HepG2 (cell line): Measurements from ENCODE around the gene TAF6L. TPM values are rescaled to one million over a fixed set of nuclear protein-coding genes. Genes with fewer than 3 reads are reported as not detected.

Experiments used
- ADNP ChIP-seq: sonication (generic); formaldehyde crosslinking; IDR thresholded peaks from 2 replicates; pipeline ENCODE4 v1.4.0; 2020; ENCODE audit warnings: missing genetic modification reagents
- FIP1L1 ChIP-seq: fragments of 200-400 bp; formaldehyde crosslinking; IDR thresholded peaks from 2 replicates; pipeline ENCODE4 v1.6.1; 2018; ENCODE audit warnings: low read depth, mild to moderate bottlenecking, low read length, moderate library complexity, borderline replicate concordance; ENCODE audit not compliant: insufficient read depth
- KAT2B ChIP-seq: fragments of 150-350 bp; IDR thresholded peaks from 2 replicates; pipeline ENCODE4 v1.6.1; 2014; ENCODE audit warnings: low read depth, low read length, borderline replicate concordance
- KLF15 ChIP-seq: sonication (generic); formaldehyde crosslinking; IDR thresholded peaks from 2 replicates; pipeline ENCODE4 v1.8.1; 2023; ENCODE audit warnings: borderline replicate concordance, mild to moderate bottlenecking, inconsistent platforms, missing genetic modification reagents, mixed read lengths
- REPIN1 ChIP-seq: sonication (generic); formaldehyde crosslinking; IDR thresholded peaks from 2 replicates; pipeline ENCODE4 v1.8.0; 2022; ENCODE audit warnings: missing genetic modification reagents, low read depth, mild to moderate bottlenecking, borderline replicate concordance
- REXO4 ChIP-seq: sonication (generic); formaldehyde crosslinking; IDR thresholded peaks from 2 replicates; pipeline ENCODE4 v1.8.0; 2022; ENCODE audit warnings: missing genetic modification reagents, mild to moderate bottlenecking, borderline replicate concordance
- SAP130 ChIP-seq: IDR thresholded peaks from 2 replicates; pipeline ENCODE4 v1.6.1; 2016; ENCODE audit warnings: low read depth
- ZBTB20 ChIP-seq: sonication (generic); formaldehyde crosslinking; IDR thresholded peaks from 2 replicates; pipeline ENCODE4 v1.8.1; 2023; ENCODE audit warnings: missing genetic modification reagents, low read depth, mild to moderate bottlenecking, borderline replicate concordance
- ZNF20 ChIP-seq: sonication (generic); formaldehyde crosslinking; IDR thresholded peaks from 2 replicates; pipeline ENCODE4 v1.4.0; 2020; ENCODE audit warnings: mild to moderate bottlenecking, moderate library complexity, missing genetic modification reagents
- ZNF460 ChIP-seq: sonication (generic); formaldehyde crosslinking; IDR thresholded peaks from 2 replicates; pipeline ENCODE4 v1.5.1; 2020; ENCODE audit warnings: missing genetic modification reagents, mild to moderate bottlenecking, borderline replicate concordance
- ZNF569 ChIP-seq: sonication (generic); formaldehyde crosslinking; IDR thresholded peaks from 2 replicates; pipeline ENCODE4 v1.5.0; 2020; ENCODE audit warnings: mild to moderate bottlenecking, missing genetic modification reagents, moderate library complexity, borderline replicate concordance
- ZNF589 ChIP-seq: sonication (generic); formaldehyde crosslinking; conservative IDR thresholded peaks from 2 replicates; pipeline ENCODE4 v1.8.0; 2022; ENCODE audit warnings: mild to moderate bottlenecking, moderate library complexity, missing genetic modification reagents
- ZNF614 ChIP-seq: IDR thresholded peaks from 2 replicates; pipeline ENCODE4 v1.6.1; 2018; ENCODE audit warnings: missing biosample characterization, missing genetic modification reagents, inconsistent platforms, borderline replicate concordance
- ZNF879 ChIP-seq: sonication (generic); formaldehyde crosslinking; IDR thresholded peaks from 2 replicates; pipeline ENCODE4 v1.8.1; 2023; ENCODE audit warnings: missing genetic modification reagents
- polyA plus RNA-seq, 8 experiments: library from polyadenylated mRNA; depleted of rRNA in 3 of 8; stranded (reverse) in 7 of 8; unstranded in 1 of 8; fragments of >200 nt; fragmentation: Illumina TruSeq in 4 of 8; extraction: Trizol in 4 of 8; gene quantifications; 2 replicates each; pipeline versions ENCODE4 v1.2.1 to v1.2.3, GENCODE V29; 2011 to 2016; ENCODE audit warnings: low read depth in 4 of 8, missing spikeins in 1 of 8, mixed read lengths in 1 of 8; ENCODE audit not compliant: insufficient read depth in 1 of 8
- total RNA-seq, 5 experiments: library from RNA; depleted of rRNA; stranded (reverse); fragments of >200 nt; fragmentation: Illumina TruSeq; extraction: Trizol; gene quantifications; 2 replicates each; pipeline ENCODE4 v1.2.3, GENCODE V29; 2016; ENCODE audit warnings: low read depth in 1 of 5
- TF ChIP-seq, protein P1 (sequence below): sonication (generic); formaldehyde crosslinking; IDR thresholded peaks from 2 replicates; pipeline ENCODE4 v1.4.0; 2020; ENCODE audit warnings: missing genetic modification reagents
- TF ChIP-seq, protein P2 (sequence below): sonication (generic); formaldehyde crosslinking; IDR thresholded peaks from 2 replicates; pipeline ENCODE4 v1.8.0; 2022; ENCODE audit warnings: mild to moderate bottlenecking, missing genetic modification reagents, moderate library complexity
- TF ChIP-seq, protein P3 (sequence below): sonication (generic); formaldehyde crosslinking; IDR thresholded peaks from 2 replicates; pipeline ENCODE4 v1.4.0; 2020; ENCODE audit warnings: missing genetic modification reagents
- TF ChIP-seq, protein P4 (sequence below): sonication (generic); formaldehyde crosslinking; IDR thresholded peaks from 2 replicates; pipeline ENCODE4 v1.4.0; 2020; ENCODE audit warnings: missing genetic modification reagents, low read depth, mild to moderate bottlenecking, borderline replicate concordance
- TF ChIP-seq, protein P5 (sequence below), 2 experiments: sonication (generic) in 1 of 2; formaldehyde crosslinking in 1 of 2; IDR thresholded peaks; 2 replicates each; pipeline versions ENCODE4 v1.4.0 to v1.6.1; 2018 to 2020; ENCODE audit warnings: missing genetic modification reagents in 2 of 2, borderline replicate concordance in 1 of 2, low read depth in 1 of 2, mild to moderate bottlenecking in 1 of 2, missing biosample characterization in 1 of 2
- TF ChIP-seq, protein P6 (sequence below): IDR thresholded peaks from 2 replicates; pipeline ENCODE4 v1.6.1; 2016; ENCODE audit warnings: mild to moderate bottlenecking

TAF6L gene
- total and polyA plus RNA-seq, 2 of the 13 experiments (the other 11 are each of a cell fraction or from before 2014, with no cell fraction given) = 12.6 to 19.4 TPM

DNA sequence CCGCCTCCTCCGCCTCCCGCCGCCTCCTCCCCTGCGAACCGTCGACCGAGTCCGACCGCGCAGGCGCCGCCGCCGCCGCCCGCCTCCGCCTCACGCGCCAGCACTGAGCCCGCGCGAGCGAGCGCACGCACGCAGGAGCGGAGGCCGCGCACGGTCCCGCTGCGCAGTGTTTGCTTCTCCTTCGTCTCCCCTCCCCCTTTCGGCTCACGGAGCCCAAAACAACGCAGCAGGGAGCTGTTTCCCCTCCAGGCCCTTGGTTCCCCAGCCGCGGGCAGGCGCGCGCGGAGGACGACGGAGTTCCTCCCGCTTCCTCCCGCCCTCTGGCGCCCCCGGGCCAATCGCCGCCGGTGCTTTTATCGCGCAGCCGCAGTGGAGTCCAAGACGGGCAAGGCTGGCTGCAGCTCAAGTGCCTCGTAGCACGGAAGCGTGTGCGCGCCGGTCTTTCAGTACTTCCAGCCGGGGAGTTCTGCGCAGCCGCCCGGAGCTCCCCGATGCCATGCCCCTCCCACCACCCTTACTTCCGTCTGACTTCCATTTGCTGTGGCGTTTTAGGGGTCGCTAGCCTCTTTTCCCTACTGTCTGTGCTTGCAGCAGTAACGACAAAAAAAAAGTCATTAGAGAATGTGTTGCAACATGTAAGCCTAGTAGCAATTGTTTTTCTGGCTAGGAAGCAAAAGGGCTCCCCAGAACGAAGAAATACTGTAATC, 43.9 kb upstream of the TAF6L start, which contains the start of gene HNRNPUL2 (continued):
- TF ChIP-seq, protein P1, sequence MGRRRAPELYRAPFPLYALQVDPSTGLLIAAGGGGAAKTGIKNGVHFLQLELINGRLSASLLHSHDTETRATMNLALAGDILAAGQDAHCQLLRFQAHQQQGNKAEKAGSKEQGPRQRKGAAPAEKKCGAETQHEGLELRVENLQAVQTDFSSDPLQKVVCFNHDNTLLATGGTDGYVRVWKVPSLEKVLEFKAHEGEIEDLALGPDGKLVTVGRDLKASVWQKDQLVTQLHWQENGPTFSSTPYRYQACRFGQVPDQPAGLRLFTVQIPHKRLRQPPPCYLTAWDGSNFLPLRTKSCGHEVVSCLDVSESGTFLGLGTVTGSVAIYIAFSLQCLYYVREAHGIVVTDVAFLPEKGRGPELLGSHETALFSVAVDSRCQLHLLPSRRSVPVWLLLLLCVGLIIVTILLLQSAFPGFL (CRISPR knock-in tag) = peak; percentile 78; the same call in 1 of the 2 replicates
- TF ChIP-seq, protein P2, sequence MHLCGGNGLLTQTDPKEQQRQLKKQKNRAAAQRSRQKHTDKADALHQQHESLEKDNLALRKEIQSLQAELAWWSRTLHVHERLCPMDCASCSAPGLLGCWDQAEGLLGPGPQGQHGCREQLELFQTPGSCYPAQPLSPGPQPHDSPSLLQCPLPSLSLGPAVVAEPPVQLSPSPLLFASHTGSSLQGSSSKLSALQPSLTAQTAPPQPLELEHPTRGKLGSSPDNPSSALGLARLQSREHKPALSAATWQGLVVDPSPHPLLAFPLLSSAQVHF (CRISPR knock-in tag) = 0 out of 2 replicates have a peak, but pooled peaks have one; percentile 73
- peak; percentile 79; the same call in 1 of the 2 replicates for TF ChIP-seq ZNF589 (CRISPR knock-in tag)
- TF ChIP-seq KAT2B = no peak
- TF ChIP-seq, protein P3, sequence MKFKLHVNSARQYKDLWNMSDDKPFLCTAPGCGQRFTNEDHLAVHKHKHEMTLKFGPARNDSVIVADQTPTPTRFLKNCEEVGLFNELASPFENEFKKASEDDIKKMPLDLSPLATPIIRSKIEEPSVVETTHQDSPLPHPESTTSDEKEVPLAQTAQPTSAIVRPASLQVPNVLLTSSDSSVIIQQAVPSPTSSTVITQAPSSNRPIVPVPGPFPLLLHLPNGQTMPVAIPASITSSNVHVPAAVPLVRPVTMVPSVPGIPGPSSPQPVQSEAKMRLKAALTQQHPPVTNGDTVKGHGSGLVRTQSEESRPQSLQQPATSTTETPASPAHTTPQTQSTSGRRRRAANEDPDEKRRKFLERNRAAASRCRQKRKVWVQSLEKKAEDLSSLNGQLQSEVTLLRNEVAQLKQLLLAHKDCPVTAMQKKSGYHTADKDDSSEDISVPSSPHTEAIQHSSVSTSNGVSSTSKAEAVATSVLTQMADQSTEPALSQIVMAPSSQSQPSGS = peak; percentile 78; the same call in 1 of the 2 replicates
- TF ChIP-seq ZNF569 (CRISPR knock-in tag) = no peak
- TF ChIP-seq KLF15 (CRISPR knock-in tag) = peak; percentile 74; the same call in 1 of the 2 replicates
- TF ChIP-seq, protein P4, sequence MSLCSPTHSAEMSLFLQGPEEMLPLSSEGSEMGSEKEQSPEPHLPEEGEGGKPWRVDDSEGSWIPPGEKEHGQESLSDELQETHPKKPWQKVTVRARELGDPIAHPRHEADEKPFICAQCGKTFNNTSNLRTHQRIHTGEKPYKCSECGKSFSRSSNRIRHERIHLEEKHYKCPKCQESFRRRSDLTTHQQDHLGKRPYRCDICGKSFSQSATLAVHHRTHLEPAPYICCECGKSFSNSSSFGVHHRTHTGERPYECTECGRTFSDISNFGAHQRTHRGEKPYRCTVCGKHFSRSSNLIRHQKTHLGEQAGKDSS = peak; percentile 64; the same call in 1 of the 2 replicates
- TF ChIP-seq ADNP (CRISPR knock-in tag) = no peak
- TF ChIP-seq, protein P5, sequence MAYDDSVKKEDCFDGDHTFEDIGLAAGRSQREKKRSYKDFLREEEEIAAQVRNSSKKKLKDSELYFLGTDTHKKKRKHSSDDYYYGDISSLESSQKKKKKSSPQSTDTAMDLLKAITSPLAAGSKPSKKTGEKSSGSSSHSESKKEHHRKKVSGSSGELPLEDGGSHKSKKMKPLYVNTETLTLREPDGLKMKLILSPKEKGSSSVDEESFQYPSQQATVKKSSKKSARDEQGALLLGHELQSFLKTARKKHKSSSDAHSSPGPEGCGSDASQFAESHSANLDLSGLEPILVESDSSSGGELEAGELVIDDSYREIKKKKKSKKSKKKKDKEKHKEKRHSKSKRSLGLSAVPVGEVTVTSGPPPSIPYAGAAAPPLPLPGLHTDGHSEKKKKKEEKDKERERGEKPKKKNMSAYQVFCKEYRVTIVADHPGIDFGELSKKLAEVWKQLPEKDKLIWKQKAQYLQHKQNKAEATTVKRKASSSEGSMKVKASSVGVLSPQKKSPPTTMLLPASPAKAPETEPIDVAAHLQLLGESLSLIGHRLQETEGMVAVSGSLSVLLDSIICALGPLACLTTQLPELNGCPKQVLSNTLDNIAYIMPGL (CRISPR knock-in tag; IDR thresholded peaks at IDR 0.05; ENCODE audit: borderline replicate concordance in 1 of 2, low read depth in 1 of 2) = peak in 1 of 2 experiments; percentile 62; a peak in 3 of 4 replicates
- TF ChIP-seq ZNF460 = no peak
- peak; percentile 80; the same call in 1 of the 2 replicates for TF ChIP-seq ZBTB20 (CRISPR knock-in tag)
- TF ChIP-seq REPIN1 (CRISPR knock-in tag) = peak; percentile 73; the same call in 1 of the 2 replicates
- no peak for TF ChIP-seq FIP1L1
- 0 out of 2 replicates have a peak, but pooled peaks have one; percentile 42 for TF ChIP-seq ZNF879 (CRISPR knock-in tag)
- TF ChIP-seq ZNF20 (CRISPR knock-in tag) = no peak
- peak; percentile 92 for TF ChIP-seq SAP130
- TF ChIP-seq ZNF614 (CRISPR knock-in tag) = peak; percentile 47; the same call in 1 of the 2 replicates
- TF ChIP-seq, protein P6, sequence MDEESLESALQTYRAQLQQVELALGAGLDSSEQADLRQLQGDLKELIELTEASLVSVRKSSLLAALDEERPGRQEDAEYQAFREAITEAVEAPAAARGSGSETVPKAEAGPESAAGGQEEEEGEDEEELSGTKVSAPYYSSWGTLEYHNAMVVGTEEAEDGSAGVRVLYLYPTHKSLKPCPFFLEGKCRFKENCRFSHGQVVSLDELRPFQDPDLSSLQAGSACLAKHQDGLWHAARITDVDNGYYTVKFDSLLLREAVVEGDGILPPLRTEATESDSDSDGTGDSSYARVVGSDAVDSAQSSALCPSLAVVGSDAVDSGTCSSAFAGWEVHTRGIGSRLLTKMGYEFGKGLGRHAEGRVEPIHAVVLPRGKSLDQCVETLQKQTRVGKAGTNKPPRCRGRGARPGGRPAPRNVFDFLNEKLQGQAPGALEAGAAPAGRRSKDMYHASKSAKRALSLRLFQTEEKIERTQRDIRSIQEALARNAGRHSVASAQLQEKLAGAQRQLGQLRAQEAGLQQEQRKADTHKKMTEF (CRISPR knock-in tag) = peak; percentile 80
- TF ChIP-seq REXO4 (CRISPR knock-in tag) = no peak; the same call in 1 of the 2 replicates
